GM08714 (cell line): Measurements from ENCODE around the gene ANKRD33.

Experiments
- H3K4me3 ChIP-seq: fragments of 200-500 bp; sonication (Bioruptor generic); 2 replicates; pipeline ENCODE4 v1.5.1; 2014; ENCODE audit warnings: mild to moderate bottlenecking, low read length, inconsistent platforms
- ZNF274 ChIP-seq: IDR thresholded peaks from 2 replicates; pipeline ENCODE4 v1.6.1; 2012; ENCODE audit warnings: mild to moderate bottlenecking, low read depth, low read length

The ANKRD33 gene

GRCh38 chr12:51850081-51850964 is 37.6 kb upstream of the ANKRD33 start:
- TF ChIP-seq ZNF274 = no peak
- H3K4me3 ChIP-seq = no peak overlapping the region

- no peak overlapping the region for H3K4me3 ChIP-seq
- no peak for TF ChIP-seq ZNF274
Measured at GRCh38 chr12:51850965-51851299, 37.0 kb upstream of the ANKRD33 start.

GRCh38 chr12:51851413-51852124 is 36.3 kb upstream of the ANKRD33 start:
- no peak for TF ChIP-seq ZNF274
- H3K4me3 ChIP-seq = no peak overlapping the region

- H3K4me3 ChIP-seq = no peak overlapping the region
- no peak for TF ChIP-seq ZNF274
Measured at GRCh38 chr12:51852404-51853137, 35.3 kb upstream of the ANKRD33 start.

GRCh38 chr12:51855586-51856428 is 32.1 kb upstream of the ANKRD33 start:
- H3K4me3 ChIP-seq = no peak overlapping the region
- no peak for TF ChIP-seq ZNF274

- TF ChIP-seq ZNF274 = no peak
- H3K4me3 ChIP-seq = no peak overlapping the region
Measured at GRCh38 chr12:51860986-51861385, 26.9 kb upstream of the ANKRD33 start.

GRCh38 chr12:51862947-51863346 is 25.0 kb upstream of the ANKRD33 start:
- TF ChIP-seq ZNF274 = no peak
- H3K4me3 ChIP-seq = no peak overlapping the region

GRCh38 chr12:51863363-51863932 is 24.5 kb upstream of the ANKRD33 start:
- H3K4me3 ChIP-seq = no peak overlapping the region
- TF ChIP-seq ZNF274 = no peak

- no peak for TF ChIP-seq ZNF274
- H3K4me3 ChIP-seq = no peak overlapping the region
Measured at GRCh38 chr12:51863933-51864832, 23.7 kb upstream of the ANKRD33 start.

GRCh38 chr12:51864833-51865670 is 22.9 kb upstream of the ANKRD33 start:
- no peak for TF ChIP-seq ZNF274
- no peak overlapping the region for H3K4me3 ChIP-seq

GRCh38 chr12:51865757-51866270 is 22.1 kb upstream of the ANKRD33 start:
- no peak overlapping the region for H3K4me3 ChIP-seq
- TF ChIP-seq ZNF274 = no peak
